ENCODE results near the gene NMT2.

GRCh38 chr10:15158972-15159371 is 9.5 kb downstream of the NMT2 start:
- TF ChIP-seq CTCF (IDR thresholded peaks at IDR 0.05) (no peak), EZH2 (IDR thresholded peaks at IDR 0.05) (no peak)
